ENCODE results near the gene AGBL4.

The AGBL4 gene

DNA sequence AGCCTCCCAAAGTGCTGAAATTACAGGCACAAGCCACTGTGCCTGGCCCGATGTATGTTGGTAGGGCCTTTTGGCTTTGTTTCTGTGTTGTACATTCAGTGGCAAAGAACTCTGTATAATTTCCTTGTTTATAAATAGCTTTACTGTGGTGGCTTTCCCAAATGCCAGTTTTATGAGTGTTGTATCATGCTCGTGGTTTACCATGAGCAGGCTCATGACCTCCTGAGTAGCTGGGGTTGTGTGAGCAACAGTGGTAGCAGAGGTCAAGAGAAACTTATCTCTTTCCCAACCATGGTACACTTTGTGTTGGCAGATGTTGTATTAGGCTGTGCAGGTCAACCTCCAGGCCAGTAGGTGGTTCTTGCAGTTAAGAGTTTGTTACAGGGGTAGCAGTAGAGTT lies 826.7 kb downstream of the AGBL4 start:
- DNase-seq (ENCODE audit: extremely low read depth in 1 of 2, low read depth in 1 of 2) = no peak

DNA sequence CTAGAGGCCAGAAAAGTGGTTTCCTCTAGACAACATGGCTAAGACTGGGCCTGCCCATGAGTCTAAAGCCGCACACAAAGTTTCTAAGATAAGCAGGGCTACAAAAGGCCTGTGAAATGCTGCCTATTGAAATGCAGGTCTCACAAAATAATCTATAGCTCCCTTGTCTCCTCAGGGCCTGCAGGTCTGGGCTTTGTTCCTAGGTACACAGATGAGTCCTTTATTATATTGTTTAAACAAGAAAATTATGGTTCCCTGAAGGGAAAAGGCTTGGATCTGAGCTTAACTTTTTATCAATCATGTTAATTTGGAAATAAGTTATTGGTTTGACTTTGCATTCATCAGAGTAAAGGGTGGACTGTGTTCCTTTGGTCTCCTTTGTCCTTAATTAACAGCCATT lies 833.6 kb downstream of the AGBL4 start:
- no peak for DNase-seq (ENCODE audit: extremely low read depth in 1 of 2, low read depth in 1 of 2)

DNA sequence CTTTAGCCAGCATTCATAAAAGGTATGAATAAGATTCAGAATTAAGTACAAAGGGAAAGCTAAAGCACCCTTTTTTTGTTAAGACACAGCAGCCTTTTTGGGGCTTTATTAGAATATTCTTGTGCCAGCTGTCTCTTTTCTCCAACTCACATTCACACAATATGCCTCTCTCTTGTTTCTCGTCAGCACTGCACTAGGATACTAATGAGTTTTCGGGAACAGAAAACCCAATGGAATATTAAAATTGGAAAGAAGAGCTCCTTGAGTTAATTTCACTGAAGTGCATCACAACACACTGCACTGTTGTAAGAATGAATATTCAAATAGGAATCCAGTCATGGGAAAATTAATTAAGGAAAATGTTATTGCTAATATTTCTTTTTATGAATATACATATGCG lies 836.7 kb downstream of the AGBL4 start:
- no peak for DNase-seq (ENCODE audit: extremely low read depth in 1 of 2, low read depth in 1 of 2)

DNA sequence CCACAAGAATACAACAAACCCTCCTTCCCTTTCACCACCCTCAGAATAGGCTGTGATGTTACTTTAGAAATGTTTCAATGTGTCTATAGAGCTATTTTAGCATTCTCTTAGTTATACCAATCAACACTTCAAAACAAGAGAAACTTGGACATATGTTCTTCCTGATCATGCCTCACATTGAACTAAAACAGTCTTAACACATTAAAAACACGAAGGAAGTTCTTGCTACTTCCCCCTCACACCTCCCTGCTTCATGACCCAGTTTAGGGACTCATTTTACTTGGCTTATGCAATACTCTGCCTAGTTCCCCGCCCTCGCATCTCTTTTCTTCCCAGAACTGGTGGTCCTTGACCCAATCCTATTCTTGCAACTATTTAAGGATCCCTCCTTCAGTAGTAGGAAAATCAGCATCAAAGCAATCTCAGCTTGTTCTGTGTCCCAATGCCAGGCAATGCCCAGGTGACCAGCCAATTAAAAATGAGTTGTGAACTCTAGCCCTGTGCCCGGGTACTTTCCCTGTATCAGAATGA lies 838.2 kb downstream of the AGBL4 start:
- DNase-seq (ENCODE audit: extremely low read depth in 1 of 2, low read depth in 1 of 2) = no peak

DNA sequence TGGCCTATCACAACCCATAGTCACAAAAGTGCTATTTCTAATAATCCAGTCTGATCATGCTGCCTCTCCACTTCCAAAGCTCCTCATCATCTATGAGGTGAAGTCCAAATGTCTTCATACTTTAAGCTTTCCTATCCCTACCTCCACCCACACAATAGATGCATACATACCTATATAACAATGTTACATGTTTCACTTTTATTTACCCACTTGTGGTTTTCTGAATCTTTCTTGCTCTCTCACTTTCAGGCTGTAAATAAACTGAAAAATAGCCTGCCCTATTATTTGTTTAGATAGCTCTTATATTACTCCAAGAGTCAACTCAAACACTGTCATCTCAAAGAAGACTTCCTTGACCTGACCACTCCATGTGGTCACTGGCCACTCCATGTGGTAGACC lies 840.3 kb downstream of the AGBL4 start:
- DNase-seq (ENCODE audit: extremely low read depth in 1 of 2, low read depth in 1 of 2) = no peak

DNA sequence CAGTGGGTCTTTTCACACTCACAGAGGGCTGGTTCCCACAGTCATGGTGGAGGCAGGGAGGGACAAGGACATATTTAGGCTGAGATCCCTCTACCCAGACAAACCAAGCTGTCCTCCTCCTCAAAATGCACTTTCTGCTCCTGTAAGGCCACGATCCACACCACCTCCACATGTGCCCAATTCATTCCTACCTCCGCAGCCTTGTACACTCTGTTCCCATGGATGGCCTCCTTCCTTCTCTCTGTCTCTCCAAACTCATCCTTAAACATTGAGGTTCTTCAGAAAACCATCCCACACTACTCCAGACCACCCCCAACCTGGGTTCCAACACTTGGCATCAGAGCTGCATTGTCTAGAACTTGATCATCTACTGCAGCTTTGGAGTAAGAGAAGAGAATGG lies 842.7 kb downstream of the AGBL4 start:
- no peak for DNase-seq (ENCODE audit: extremely low read depth in 1 of 2, low read depth in 1 of 2)

DNA sequence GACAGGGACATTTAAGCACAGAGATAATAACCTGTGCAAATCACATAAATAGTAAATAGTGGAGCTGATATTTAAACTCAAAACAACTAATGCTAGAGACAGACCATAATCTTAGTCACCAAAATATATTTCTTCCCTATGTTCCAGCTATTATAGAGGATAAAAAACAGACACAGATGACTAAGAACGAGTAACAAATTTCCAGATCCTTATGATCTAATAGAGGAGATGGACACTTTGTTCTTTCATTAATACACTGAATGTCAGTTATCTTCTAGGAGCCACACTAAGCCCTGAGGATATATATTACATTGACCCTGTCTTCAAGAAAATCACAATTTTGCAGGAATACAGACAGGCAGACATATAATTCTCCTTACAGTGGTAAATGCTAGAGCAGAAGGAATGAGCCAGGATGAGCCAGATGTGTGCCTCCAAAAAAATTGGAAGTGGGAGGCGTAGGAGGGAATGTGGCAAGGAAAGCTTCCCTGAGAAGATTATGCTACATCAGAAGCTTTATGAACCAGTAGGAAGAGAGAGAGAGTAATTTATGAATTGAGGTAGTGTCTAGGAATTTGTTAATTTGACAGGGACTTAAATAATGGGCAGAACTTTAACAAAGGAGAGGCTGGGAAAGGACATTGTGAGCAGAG lies 851.7 kb downstream of the AGBL4 start:
- DNase-seq (ENCODE audit: extremely low read depth in 1 of 2, low read depth in 1 of 2) = no peak

DNA sequence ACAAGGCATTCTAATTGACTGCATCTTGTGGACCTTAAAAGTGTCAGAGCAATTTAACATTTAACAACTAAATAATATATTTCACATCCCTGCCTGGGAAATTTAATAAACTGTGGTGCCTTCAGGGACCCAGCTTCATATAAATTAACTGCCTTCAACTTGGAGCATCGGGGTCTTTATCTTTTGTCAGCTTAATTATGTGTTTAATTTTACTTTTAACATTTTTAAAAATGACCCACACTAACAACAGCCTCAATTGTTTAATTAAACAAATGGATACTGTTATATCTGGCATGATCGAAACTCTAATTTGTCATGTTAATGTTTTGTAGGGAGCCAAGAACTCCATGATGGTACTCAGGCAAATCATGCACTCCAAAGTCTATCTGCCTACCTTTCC lies 857.7 kb downstream of the AGBL4 start:
- DNase-seq (ENCODE audit: extremely low read depth in 1 of 2, low read depth in 1 of 2) = no peak

DNA sequence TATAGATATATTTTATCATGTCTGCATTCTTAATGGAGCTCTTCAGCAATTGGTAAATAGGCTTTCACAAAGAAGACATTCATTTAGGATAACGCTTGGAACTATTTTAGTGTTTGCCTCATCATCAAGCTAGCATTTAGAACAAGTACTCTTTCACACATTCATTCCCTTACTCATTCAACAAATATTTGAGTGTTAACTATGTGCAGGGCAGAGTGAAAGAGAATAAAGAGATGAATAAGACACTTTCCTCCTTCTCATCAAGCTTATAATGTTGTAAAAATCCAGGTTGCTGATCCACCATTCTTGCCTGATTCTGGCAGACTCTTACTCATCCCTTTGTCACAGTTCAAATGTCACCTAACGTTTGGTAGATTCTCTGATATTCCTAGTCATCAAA lies 860.7 kb downstream of the AGBL4 start:
- DNase-seq (ENCODE audit: extremely low read depth in 1 of 2, low read depth in 1 of 2) = no peak

DNA sequence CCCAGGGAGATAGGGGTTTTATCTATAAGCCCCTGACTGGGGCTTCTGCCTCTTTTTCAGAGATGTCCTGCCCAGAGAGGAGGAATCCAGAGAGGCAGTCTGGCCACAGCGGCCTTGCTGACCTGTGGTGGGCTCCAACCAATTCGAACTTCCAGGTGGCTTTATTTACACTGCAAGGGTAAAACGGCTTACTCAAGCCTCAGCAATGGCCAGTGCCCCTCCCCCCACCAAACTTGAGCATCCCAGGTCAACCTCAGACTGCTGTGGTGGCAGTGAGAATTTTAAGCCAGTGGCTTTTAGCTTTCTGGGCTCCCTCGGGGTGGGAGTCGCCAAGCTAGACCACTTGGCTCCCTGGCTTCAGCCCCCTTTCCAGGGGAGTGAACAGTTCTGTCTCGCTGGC lies 863.1 kb downstream of the AGBL4 start:
- no peak for DNase-seq (ENCODE audit: extremely low read depth in 1 of 2, low read depth in 1 of 2)

DNA sequence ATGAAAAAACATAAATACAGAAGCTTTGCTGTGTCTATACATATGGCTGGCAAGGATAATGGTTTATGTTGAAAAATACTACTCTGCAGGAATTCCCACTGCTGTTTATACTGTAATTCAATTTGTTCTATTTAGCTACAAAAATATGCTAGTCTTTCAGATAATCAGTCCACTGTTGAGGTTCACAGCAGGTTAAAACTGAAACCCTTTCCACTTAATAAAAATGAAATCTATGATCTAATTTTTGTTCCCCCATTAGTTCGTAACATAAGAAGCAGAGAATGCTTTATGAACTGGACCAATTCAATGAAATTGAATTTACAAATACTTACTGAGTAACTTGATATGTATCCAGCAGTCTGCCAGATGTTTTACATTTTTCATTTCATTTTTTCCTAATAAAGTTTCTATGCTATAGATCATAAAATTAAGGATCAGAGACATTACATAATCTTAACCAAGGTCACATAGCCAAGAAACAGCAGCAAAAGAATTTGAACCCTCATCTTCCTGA lies 887.0 kb downstream of the AGBL4 start:
- no peak for DNase-seq (ENCODE audit: extremely low read depth in 1 of 2, low read depth in 1 of 2)

DNA sequence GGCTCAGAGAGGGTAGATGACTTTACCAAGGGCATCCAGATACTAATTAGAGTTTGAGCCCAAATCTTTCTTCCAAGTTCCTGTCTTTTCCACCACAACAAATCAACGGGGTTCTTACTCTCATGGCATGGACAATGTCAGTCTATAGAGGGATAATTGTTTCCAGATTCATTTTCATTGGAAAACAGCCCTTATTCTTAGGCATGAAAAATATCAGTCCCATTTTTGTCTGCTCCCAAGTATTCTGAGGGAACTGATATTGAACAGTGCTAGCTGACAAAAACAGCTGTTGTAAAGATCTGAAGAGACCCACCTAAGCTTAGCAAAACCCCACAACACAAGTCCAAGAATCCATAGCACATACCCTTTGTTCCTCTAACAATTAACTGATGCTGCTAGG lies 898.0 kb downstream of the AGBL4 start:
- DNase-seq (ENCODE audit: extremely low read depth in 1 of 2, low read depth in 1 of 2) = no peak

DNA sequence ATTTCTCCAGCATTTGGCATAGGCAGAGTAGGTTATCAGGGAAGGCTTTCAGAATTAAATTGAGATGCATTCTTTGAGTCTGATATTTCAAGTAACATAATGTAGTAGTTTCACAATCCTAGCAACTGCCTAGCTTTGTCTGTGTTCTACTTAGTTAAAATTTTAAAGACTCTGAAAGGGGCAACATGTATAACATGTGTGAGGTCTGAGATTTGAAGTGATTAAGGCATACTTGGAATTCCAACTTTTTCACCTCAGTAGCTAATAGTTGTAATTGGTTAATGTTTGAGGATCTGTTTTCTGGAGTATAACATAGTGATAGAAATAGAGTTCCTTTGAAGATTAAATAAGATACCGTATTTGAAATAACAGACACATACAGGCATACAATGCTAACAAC lies 911.8 kb downstream of the AGBL4 start:
- no peak for DNase-seq (ENCODE audit: extremely low read depth in 1 of 2, low read depth in 1 of 2)

DNA sequence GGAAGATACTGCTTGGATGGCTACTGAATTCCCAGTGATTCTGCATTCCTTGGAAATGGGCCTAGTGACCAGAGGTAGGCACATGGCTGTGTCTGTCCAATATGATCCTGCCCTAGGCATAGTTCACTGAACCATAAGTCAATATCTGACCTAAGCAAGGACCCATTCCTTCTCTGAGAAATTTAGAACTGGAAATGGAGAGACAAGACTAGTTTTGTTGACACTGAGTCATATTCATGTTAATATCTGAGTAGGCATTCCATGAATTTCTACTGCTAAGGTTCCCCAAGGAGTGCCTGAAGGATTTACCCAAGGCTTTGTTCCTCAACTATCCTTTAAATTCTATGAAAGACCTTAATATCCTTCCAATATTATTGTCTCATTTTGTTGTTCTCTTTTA lies 917.3 kb downstream of the AGBL4 start:
- DNase-seq (ENCODE audit: extremely low read depth in 1 of 2, low read depth in 1 of 2) = no peak

DNA sequence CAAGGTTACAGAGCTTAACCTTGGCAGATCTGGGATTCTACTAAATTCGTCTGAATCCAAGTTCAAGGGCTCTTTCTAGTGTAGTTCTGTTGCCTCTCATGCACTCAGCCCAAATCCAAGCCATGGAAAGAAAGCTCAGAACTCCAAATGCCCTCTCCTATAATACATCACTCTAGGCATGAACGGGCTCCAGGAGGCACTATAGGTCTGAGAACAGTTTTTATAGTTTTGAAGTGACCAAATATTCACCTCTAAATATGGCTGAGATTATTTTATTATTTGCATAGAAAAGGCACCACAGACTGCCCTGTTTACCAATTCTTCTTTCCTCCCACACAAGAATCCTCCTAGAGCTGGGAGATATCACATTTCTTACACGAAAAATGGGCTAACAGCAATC lies 919.2 kb downstream of the AGBL4 start:
- DNase-seq (ENCODE audit: extremely low read depth in 1 of 2, low read depth in 1 of 2) = no peak

DNA sequence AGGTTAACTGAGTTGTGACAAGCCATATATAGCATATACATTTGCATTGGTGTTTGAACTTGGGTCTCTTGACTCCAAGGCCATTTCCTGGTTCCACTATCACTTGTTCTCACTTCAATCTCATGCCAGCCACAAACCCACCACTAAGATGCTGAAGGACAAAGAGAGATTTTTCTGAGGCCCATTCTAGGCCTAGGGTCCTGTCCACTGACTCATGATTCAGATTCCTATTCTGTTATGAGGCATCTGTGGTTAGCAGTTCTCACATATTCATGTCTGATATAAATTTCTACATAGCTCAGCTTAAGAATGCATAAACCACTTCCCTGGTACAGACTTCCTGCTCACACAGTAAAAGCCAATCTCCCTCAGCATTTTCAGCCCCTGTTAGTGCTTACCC lies 921.0 kb downstream of the AGBL4 start:
- DNase-seq (ENCODE audit: extremely low read depth in 1 of 2, low read depth in 1 of 2) = no peak

DNA sequence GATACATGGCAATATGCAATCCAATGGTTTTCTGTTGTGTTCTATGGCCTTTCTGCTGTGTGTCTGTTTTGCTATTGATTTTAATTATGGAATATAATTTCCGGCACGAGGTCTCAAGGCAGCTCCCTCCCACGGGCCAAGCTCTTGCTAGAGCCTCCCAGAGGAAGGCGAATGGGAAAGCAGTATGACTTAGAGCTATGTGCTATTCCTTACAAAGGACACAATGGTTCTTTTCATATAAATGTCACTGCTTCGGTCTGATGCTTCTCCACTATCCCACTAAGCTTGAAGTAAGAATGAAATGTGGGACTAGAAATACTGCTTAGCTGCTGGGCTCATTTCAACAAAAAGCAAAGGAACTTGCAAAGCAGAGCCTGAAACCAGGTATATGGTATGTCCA lies 924.9 kb downstream of the AGBL4 start:
- no peak for DNase-seq (ENCODE audit: extremely low read depth in 1 of 2, low read depth in 1 of 2)

DNA sequence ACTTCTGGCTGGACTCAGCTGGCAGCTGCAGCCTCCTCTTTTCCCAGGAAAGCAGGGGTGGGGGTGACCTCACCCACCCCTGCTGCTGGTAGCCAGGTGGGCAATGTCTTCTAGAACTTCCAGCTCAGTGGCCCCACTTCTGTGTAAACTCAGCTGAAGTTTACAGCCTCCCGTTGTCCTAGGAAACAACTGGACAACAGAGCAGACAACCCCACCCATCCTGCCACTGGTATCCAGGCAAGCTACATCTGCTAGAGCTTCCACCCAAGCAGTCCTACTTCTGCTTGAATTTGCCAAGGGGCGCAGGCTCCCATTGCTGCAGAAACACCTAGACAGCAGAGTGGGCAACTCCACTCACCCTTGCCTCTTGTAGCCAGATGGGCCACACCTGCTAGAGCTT lies 937.4 kb downstream of the AGBL4 start:
- DNase-seq (ENCODE audit: extremely low read depth in 1 of 2, low read depth in 1 of 2) = no peak

DNA sequence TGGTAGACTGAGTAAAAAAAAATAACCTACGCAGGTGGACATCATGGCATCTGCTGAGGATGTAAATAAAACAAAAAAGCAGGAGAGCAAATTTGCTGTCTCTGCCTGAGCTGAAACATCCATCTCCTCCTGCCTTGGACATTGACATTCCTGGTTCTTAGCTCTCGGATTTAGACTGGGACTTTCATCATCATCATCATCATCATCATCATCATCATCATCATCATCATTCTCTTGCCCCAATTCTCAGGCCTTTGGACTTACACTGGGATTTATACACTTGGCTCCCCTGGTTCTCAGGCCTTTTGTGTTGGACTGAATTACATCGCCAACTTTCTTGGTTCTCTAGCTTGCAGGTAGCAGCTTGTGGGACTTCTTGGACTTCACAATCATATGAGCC lies 938.7 kb downstream of the AGBL4 start:
- no peak for DNase-seq (ENCODE audit: extremely low read depth in 1 of 2, low read depth in 1 of 2)

DNA sequence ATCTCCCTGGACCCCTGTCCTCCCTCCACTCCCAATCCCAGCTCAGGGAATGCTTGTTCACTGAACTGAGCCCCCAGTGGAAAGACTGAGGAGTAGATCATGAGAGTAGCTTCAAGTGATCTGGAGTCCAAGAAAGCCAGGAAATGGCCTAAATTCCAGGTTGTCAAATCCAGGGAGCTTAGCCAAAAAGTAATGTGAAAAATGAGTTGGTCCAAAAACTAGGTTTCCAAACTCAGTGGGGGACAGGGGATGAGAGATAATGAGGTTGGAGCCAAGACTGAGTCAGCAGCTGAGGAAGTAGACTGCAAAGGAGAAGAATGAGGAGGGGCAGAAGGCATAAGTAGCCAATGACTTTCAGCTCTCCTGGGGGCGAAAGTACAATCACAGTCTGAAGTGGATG lies 963.0 kb downstream of the AGBL4 start:
- DNase-seq (ENCODE audit: extremely low read depth in 1 of 2, low read depth in 1 of 2) = no peak

DNA sequence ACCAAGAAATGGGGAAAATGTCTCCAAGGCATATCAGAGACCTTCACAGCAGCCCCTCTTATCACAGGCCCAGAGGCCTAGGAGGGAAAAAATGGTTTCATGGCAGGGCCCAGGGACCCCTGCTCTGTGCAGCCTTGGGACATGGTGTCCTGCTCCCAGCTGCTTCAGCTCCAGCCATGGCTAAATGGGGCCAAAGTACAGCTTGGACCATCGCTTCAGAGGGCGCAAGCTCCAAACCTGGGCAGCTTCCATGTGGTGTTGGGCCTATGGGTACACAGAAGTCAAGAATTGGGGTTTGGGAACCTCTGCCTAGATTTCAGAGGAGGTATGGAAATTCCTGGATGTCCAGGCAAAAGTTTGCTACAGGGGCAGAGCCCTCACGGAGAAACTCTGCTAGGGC lies 964.7 kb downstream of the AGBL4 start:
- DNase-seq (ENCODE audit: extremely low read depth in 1 of 2, low read depth in 1 of 2) = no peak

DNA sequence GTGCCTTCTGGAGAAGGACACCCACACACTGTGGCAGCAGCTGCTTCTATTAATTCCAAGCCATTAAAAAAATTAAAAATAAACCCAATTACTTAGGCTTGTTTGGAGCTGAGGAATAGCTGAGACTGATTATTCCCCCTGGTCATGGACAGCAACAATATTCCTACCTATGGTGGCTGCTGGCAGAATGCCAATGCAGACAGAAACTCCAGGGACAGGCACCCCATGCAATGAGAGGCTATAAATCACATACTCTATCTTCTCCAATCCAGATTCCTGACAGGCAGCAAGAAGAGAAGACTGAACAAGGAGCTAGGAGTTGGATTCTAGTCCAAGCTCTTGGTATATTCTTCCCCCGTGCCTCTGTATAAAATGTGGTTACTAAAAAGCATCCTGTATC lies 971.7 kb downstream of the AGBL4 start:
- no peak for DNase-seq (ENCODE audit: extremely low read depth in 1 of 2, low read depth in 1 of 2)

DNA sequence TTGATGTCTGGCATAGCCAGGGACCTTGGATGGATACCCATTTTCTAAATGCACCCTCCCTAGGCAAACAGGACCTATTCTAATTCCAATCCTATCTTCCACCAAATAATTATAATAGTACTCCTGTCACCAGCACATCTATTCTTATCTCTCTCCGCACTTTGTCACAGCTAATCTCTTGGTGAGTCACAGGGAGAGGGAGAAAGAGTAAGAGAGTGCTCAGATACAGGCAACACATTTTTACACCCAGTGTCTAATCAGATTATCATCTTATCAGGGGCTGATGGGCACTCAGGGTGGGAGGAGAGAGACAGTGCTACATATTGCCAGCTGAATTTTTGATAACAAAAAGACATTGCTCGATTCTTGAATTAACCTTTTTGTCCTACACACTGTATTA lies 972.1 kb downstream of the AGBL4 start:
- DNase-seq (ENCODE audit: extremely low read depth in 1 of 2, low read depth in 1 of 2) = no peak
